GM12878 (cell line): ENCODE measurements around the gene PPP1R9B. TPM values are rescaled to one million over a fixed set of nuclear protein-coding genes. Genes with fewer than 3 reads are reported as not detected.
A peak's percentile ranks its signal among the peaks of the same experiment; 100 is the strongest.

Experiments used
- BCL11A ChIP-seq: IDR thresholded peaks from 2 replicates; pipeline ENCODE4 v1.6.1; 2011; ENCODE audit warnings: low read depth, low read length
- BCL3 ChIP-seq: IDR thresholded peaks from 2 replicates; pipeline ENCODE4 v1.6.1; 2011; ENCODE audit warnings: borderline replicate concordance, low read depth, mild to moderate bottlenecking, moderate library complexity, low read length; ENCODE audit not compliant: insufficient read depth, poor library complexity, severe bottlenecking
- E2F4 ChIP-seq: IDR thresholded peaks from 2 replicates; pipeline ENCODE4 v1.6.1; 2012; ENCODE audit warnings: low read depth, low read length, improper control_type of control experiment
- ELK1 ChIP-seq: IDR thresholded peaks from 2 replicates; pipeline ENCODE4 v1.6.1; 2012; ENCODE audit warnings: low read depth, low read length, improper control_type of control experiment
- HDAC2 ChIP-seq: fragments of 200-600 bp; sonication (generic); IDR thresholded peaks from 2 replicates; pipeline ENCODE4 v1.6.1; 2017
- JUND ChIP-seq: IDR thresholded peaks from 2 replicates; pipeline ENCODE4 v1.6.1; 2012; ENCODE audit warnings: low read depth, mild to moderate bottlenecking, low read length, improper control_type of control experiment, moderate library complexity
- KLF5 ChIP-seq: fragments of 450-650 bp; IDR thresholded peaks from 2 replicates; pipeline ENCODE4 v1.6.1; 2014; ENCODE audit warnings: mild to moderate bottlenecking; ENCODE audit not compliant: partially characterized antibody
- NFYA ChIP-seq: IDR thresholded peaks from 2 replicates; pipeline ENCODE4 v1.6.1; 2011; ENCODE audit warnings: low read depth, mild to moderate bottlenecking, low read length, improper control_type of control experiment, borderline replicate concordance
- PKNOX1 ChIP-seq: fragments of 450-650 bp; IDR thresholded peaks from 2 replicates; pipeline ENCODE4 v1.6.1; 2016; ENCODE audit warnings: mild to moderate bottlenecking
- PML ChIP-seq: IDR thresholded peaks from 2 replicates; pipeline ENCODE4 v1.6.1; 2012; ENCODE audit warnings: low read length, inconsistent platforms
- POLR2A ChIP-seq: IDR thresholded peaks from 2 replicates; pipeline ENCODE4 v1.6.1; 2011; ENCODE audit warnings: low read depth, mild to moderate bottlenecking, low read length
- SMC3 ChIP-seq: IDR thresholded peaks from 2 replicates; pipeline ENCODE4 v1.6.1; 2011; ENCODE audit warnings: low read length, improper control_type of control experiment, borderline replicate concordance
- SREBF2 ChIP-seq: IDR thresholded peaks from 2 replicates; pipeline ENCODE4 v1.6.1; 2012; ENCODE audit warnings: mild to moderate bottlenecking, low read length
- SUZ12 ChIP-seq: fragments of 200-600 bp; sonication (generic); IDR thresholded peaks from one replicate; pipeline ENCODE4 v1.6.1; 2018; ENCODE audit warnings: antibody characterized with exemption, mild to moderate bottlenecking; ENCODE audit not compliant: unreplicated experiment
- TAF1 ChIP-seq: IDR thresholded peaks from 2 replicates; pipeline ENCODE4 v1.6.1; 2011; ENCODE audit warnings: mild to moderate bottlenecking, low read depth, low read length, borderline replicate concordance
- TARDBP ChIP-seq: IDR thresholded peaks from 2 replicates; pipeline ENCODE4 v1.6.1; 2016; ENCODE audit warnings: borderline replicate concordance
- TCF3 ChIP-seq: IDR thresholded peaks from 2 replicates; pipeline ENCODE4 v1.6.1; 2012; ENCODE audit warnings: low read depth, mild to moderate bottlenecking, low read length, borderline replicate concordance; ENCODE audit not compliant: insufficient read depth
- ZNF217 ChIP-seq: fragments of 450-650 bp; IDR thresholded peaks from 2 replicates; pipeline ENCODE4 v1.6.1; 2017; ENCODE audit warnings: antibody characterized with exemption, mild to moderate bottlenecking
- ZNF622 ChIP-seq: fragments of 450-650 bp; IDR thresholded peaks from 2 replicates; pipeline ENCODE4 v1.6.1; 2017; ENCODE audit warnings: mild to moderate bottlenecking, inconsistent platforms
- ZNF687 ChIP-seq: fragments of 450-650 bp; IDR thresholded peaks from 2 replicates; pipeline ENCODE4 v1.6.1; 2017; ENCODE audit warnings: mild to moderate bottlenecking, moderate library complexity
- ZSCAN29 ChIP-seq: fragments of 450-650 bp; IDR thresholded peaks from 2 replicates; pipeline ENCODE4 v1.6.1; 2017; ENCODE audit warnings: mild to moderate bottlenecking, moderate library complexity
- polyA plus RNA-seq, 11 experiments: library from polyadenylated mRNA; depleted of rRNA in 4 of 11; unstranded in 6 of 11; stranded (reverse) in 5 of 11; fragments of >200 nt; fragmentation: Nextera tagmentation in 4 of 11; fragmentation: Illumina TruSeq in 1 of 11; extraction: Ambion mirVana in 4 of 11; extraction: Trizol in 1 of 11; gene quantifications; 1 replicate in 1 of 11; 2 replicates in 10 of 11; pipeline versions ENCODE4 v1.2.1 to v1.2.3, GENCODE V29; 2011 to 2016; ENCODE audit warnings: inconsistent platforms in 2 of 11, missing spikeins in 2 of 11, low read depth in 1 of 11
- total RNA-seq, 4 experiments: library from RNA; depleted of rRNA in 3 of 4; stranded (reverse); fragments of >200 nt in 3 of 4; fragmentation: Illumina TruSeq in 1 of 4; extraction: Trizol in 1 of 4; gene quantifications; 2 replicates each; pipeline versions ENCODE4 v1.2.1 to v1.2.3, GENCODE V29; 2013 to 2021

Gene PPP1R9B
- total and polyA plus RNA-seq, 10 of the 15 experiments (the other 5 are each of a cell fraction or from before 2014, with no cell fraction given): 0.20 to 107 (median 37.5) TPM

- TF ChIP-seq ELK1 (peak; percentile 62; the same call in 1 of the 2 replicates), NFYA (no peak), JUND (no peak), SMC3 (no peak), BCL3 (no peak), TARDBP (no peak; the same call in 1 of the 2 replicates), BCL11A (no peak), ZNF217 (0 out of 2 replicates have a peak, but pooled peaks have one; percentile 19), POLR2A (peak; percentile 70), ZNF687 (peak; percentile 9; the same call in 1 of the 2 replicates), PKNOX1 (no peak), E2F4 (no peak), ZNF622 (no peak), HDAC2 (no peak), SUZ12 (no peak), KLF5 (no peak), SREBF2 (no peak), TAF1 (peak; percentile 85; the same call in 1 of the 2 replicates), TCF3 (no peak), ZSCAN29 (no peak), PML (no peak)
Measured at GRCh38 chr17:50151041-50151936, 812 bp upstream of the PPP1R9B start (continued).
